HCT116 (cell line): ENCODE data around the gene OBSCN. TPM values are rescaled to one million over a fixed set of nuclear protein-coding genes. Genes with fewer than 3 reads are reported as not detected.

Experiments used
- ATAC-seq: fragments of 200-7000 bp; cut with Tn5 transposase; 2 replicates; pipeline ENCODE4 v1.9.1; 2020; ENCODE audit warnings: mild to moderate bottlenecking, moderate library complexity
- Bru-seq: library from RNA; stranded (reverse); fragments of 400-500 nt; gene quantifications from one replicate; lab custom pipeline; 2021; lab: Mats Ljungman, UMichigan
- BruChase-seq, 2 experiments: library from RNA; stranded (reverse); fragments of 400-500 nt; gene quantifications; one replicate each; lab custom pipeline; 2021; lab: Mats Ljungman, UMichigan
- BruUV-seq: library from RNA; stranded (reverse); fragments of 400-500 nt; replicated peaks from 2 replicates; lab custom pipeline; 2021; lab: Mats Ljungman, UMichigan
- CTCF ChIA-PET: fragments of 300-600 bp; sonication (Branson Sonifier 250); formaldehyde crosslinking; loops from one replicate; lab custom pipeline; 2021; ENCODE audit warnings: antibody characterized with exemption; lab: Charles Lee
- POLR2A ChIA-PET: fragments of 300-600, 350-600 bp; sonication (Branson Sonifier 250); formaldehyde crosslinking; loops from one replicate; lab custom pipeline; 2021; ENCODE audit warnings: antibody characterized with exemption; lab: Charles Lee
- RAD21 ChIA-PET, 2 experiments: fragments of 300-600 bp; sonication (Branson Sonifier 250); formaldehyde crosslinking; loops; one replicate each; lab custom pipeline; 2023; ENCODE audit warnings: low total read pairs in 2 of 2; ENCODE audit not compliant: uncharacterized antibody in 2 of 2, unreplicated experiment in 2 of 2, low non-redundant PET in 1 of 2; lab: Charles Lee
- DNase-seq: peaks from one replicate; pipeline ENCODE4 v3.0.0-alpha.2; 2010; ENCODE audit warnings: low read depth, low spot score
- H2AFZ ChIP-seq: fragments of 200-600 bp; shearing (Covaris generic), sonication (generic); 2 replicates; pipeline ENCODE4 v1.6.1; 2017; ENCODE audit warnings: low read depth, mixed run types, mixed read lengths, antibody characterized with exemption, low read length; ENCODE audit not compliant: poor library complexity, severe bottlenecking
- H3K27ac ChIP-seq: 2 replicates; pipeline ENCODE4 v1.5.1; 2012; ENCODE audit warnings: low read depth, low read length
- H3K27me3 ChIP-seq: fragments of 200-600 bp; sonication (generic); 2 replicates; pipeline ENCODE4 v1.6.1; 2016; ENCODE audit warnings: mixed run types, low read length, mixed read lengths; ENCODE audit not compliant: insufficient read depth
- H3K36me3 ChIP-seq, 2 experiments: fragments of 200-500 bp in 1 of 2; fragments of 200-600 bp in 1 of 2; sonication (Bioruptor generic) in 1 of 2; sonication (generic) in 1 of 2; 2 replicates each; pipeline versions ENCODE4 v1.5.1 to v1.6.1; 2014 to 2016; ENCODE audit warnings: low read length in 2 of 2, inconsistent platforms in 1 of 2, mixed read lengths in 1 of 2, mixed run types in 1 of 2; ENCODE audit not compliant: insufficient read depth in 2 of 2, control insufficient read depth in 1 of 2
- H3K4me1 ChIP-seq, 2 experiments: fragments of 200-600 bp in 1 of 2; sonication (generic) in 1 of 2; 2 replicates each; pipeline versions ENCODE4 v1.5.1 to v1.6.1; 2012 to 2017; ENCODE audit warnings: low read length in 2 of 2, inconsistent platforms in 1 of 2, mild to moderate bottlenecking in 1 of 2, mixed read lengths in 1 of 2, mixed run types in 1 of 2, moderate library complexity in 1 of 2; ENCODE audit not compliant: insufficient read depth in 2 of 2, control insufficient read depth in 1 of 2
- H3K4me2 ChIP-seq: fragments of 200-600 bp; sonication (generic); 2 replicates; pipeline ENCODE4 v1.6.1; 2017; ENCODE audit warnings: mixed run types, low read length, mixed read lengths
- H3K4me3 ChIP-seq, 2 experiments: fragments of 200-600 bp in 1 of 2; sonication (generic) in 1 of 2; replicated peaks in 1 of 2; 2 replicates each; pipeline ENCODE4 v1.5.1; 2011 to 2016; ENCODE audit warnings: low read length in 2 of 2, control low read depth in 1 of 2, low read depth in 1 of 2, mild to moderate bottlenecking in 1 of 2, mixed read lengths in 1 of 2, mixed run types in 1 of 2
- H3K79me2 ChIP-seq: fragments of 200-600 bp; sonication (generic); 2 replicates; pipeline ENCODE4 v1.6.1; 2017; ENCODE audit warnings: mild to moderate bottlenecking, mixed run types, low read length, moderate library complexity, mixed read lengths; ENCODE audit not compliant: insufficient read depth
- H3K9ac ChIP-seq: fragments of 200-600 bp; sonication (generic); 2 replicates; pipeline ENCODE4 v1.6.1; 2016; ENCODE audit warnings: low read length, mixed read lengths
- H3K9me2 ChIP-seq: fragments of 200-600 bp; sonication (generic), shearing (Covaris generic); 2 replicates; pipeline ENCODE4 v1.6.1; 2017; ENCODE audit warnings: mixed run types, mild to moderate bottlenecking, moderate library complexity; ENCODE audit not compliant: insufficient read depth
- H3K9me3 ChIP-seq, 2 experiments: fragments of 200-500 bp in 1 of 2; fragments of 200-600 bp in 1 of 2; sonication (Bioruptor generic) in 1 of 2; sonication (generic) in 1 of 2; 2 replicates each; pipeline ENCODE4 v1.6.1; 2014 to 2017; ENCODE audit warnings: low read length in 2 of 2, mixed read lengths in 2 of 2, inconsistent platforms in 1 of 2, low read depth in 1 of 2, mild to moderate bottlenecking in 1 of 2, mixed run types in 1 of 2, moderate library complexity in 1 of 2; ENCODE audit not compliant: control insufficient read depth in 1 of 2, insufficient read depth in 1 of 2
- H4K20me1 ChIP-seq: fragments of 200-600 bp; sonication (generic), shearing (Covaris generic); 2 replicates; pipeline ENCODE4 v1.6.1; 2017; ENCODE audit warnings: mixed run types, mild to moderate bottlenecking, moderate library complexity; ENCODE audit not compliant: insufficient read depth
- ATF3 ChIP-seq: IDR thresholded peaks from 2 replicates; pipeline ENCODE4 v1.6.1; 2012
- FOSL1 ChIP-seq: IDR thresholded peaks from 2 replicates; pipeline ENCODE4 v1.6.1; 2012; ENCODE audit warnings: low read depth
- JUND ChIP-seq: IDR thresholded peaks from 2 replicates; pipeline ENCODE4 v1.6.1; 2012
- MAX ChIP-seq: IDR thresholded peaks from 2 replicates; pipeline ENCODE4 v1.6.1; 2012
- POLR2A ChIP-seq: IDR thresholded peaks from 2 replicates; pipeline ENCODE4 v1.7.0; 2011; ENCODE audit warnings: borderline replicate concordance; ENCODE audit not compliant: insufficient read depth, insufficient read length; ENCODE audit errors: extremely low read depth
- POLR2AphosphoS5 ChIP-seq: IDR thresholded peaks from 2 replicates; pipeline ENCODE4 v1.6.1; 2011; ENCODE audit warnings: mild to moderate bottlenecking, low read depth, low read length, moderate library complexity
- RAD21 ChIP-seq: IDR thresholded peaks from 2 replicates; pipeline ENCODE4 v1.6.1; 2012; ENCODE audit warnings: low read depth, mild to moderate bottlenecking
- SIN3A ChIP-seq: IDR thresholded peaks from 2 replicates; pipeline ENCODE4 v1.6.1; 2012; ENCODE audit warnings: low read depth
- SP1 ChIP-seq: IDR thresholded peaks from 2 replicates; pipeline ENCODE4 v1.6.1; 2012; ENCODE audit warnings: low read depth
- YY1 ChIP-seq: IDR thresholded peaks from 2 replicates; pipeline ENCODE4 v1.6.1; 2011; ENCODE audit warnings: low read length, low read depth, moderate library complexity, mild to moderate bottlenecking; ENCODE audit not compliant: insufficient replicate concordance; ENCODE audit errors: extremely low read depth
- ZFX ChIP-seq: fragments of 450-650 bp; IDR thresholded peaks from 2 replicates; pipeline ENCODE4 v1.6.1; 2017
- ZNF274 ChIP-seq: fragments of 200-500 bp; sonication (Bioruptor generic); IDR thresholded peaks from 2 replicates; pipeline ENCODE4 v1.6.1; 2014; ENCODE audit warnings: mild to moderate bottlenecking, low read depth, low read length, inconsistent platforms
- intact Hi-C: fragments of 100-400 bp; cut with micrococcal nuclease; formaldehyde crosslinking; loops from 2 replicates; pipeline ENCODE4 v1.10.0; 2022
- long read RNA-seq: library from polyadenylated mRNA; unstranded; transcript quantifications from one replicate; pipeline ENCODE4 v2.0.0, GENCODE V29; 2021; ENCODE audit not compliant: unreplicated experiment
- polyA plus RNA-seq: library from polyadenylated mRNA; unstranded; fragments of >200 nt; gene quantifications from 2 replicates; pipeline ENCODE4 v1.2.1, GENCODE V29; 2012; ENCODE audit warnings: missing spikeins
- total RNA-seq: library from RNA; stranded (reverse); gene quantifications from one replicate; pipeline ENCODE4 v1.2.1, GENCODE V29; 2021; ENCODE audit not compliant: unreplicated experiment
- TF ChIP-seq, protein P1 (sequence below): IDR thresholded peaks from 2 replicates; pipeline ENCODE4 v1.6.1; 2011; ENCODE audit warnings: mild to moderate bottlenecking, low read length, moderate library complexity; ENCODE audit not compliant: insufficient replicate concordance; ENCODE audit errors: extremely low read depth

The OBSCN gene
- total RNA-seq = 16.6 TPM
- polyA plus RNA-seq = 10.3 and 10.5 TPM in 2 replicates
- Bru-seq, nascent RNA = percentile 52 among the genes with signal in this experiment
- BruChase-seq, experiment 1, labeled RNA remaining after a 6-hour chase = percentile 66 among the genes with signal in this experiment
- BruChase-seq, experiment 2, labeled RNA remaining after a 2-hour chase = percentile 57 among the genes with signal in this experiment
- long read RNA-seq, partial matches to known transcripts = 6 of 11 reads
- long read RNA-seq, other reads (novel, unspliced or antisense) = 5 of 11 reads

- no peak within 1 kb of the TSS for H3K4me2 ChIP-seq
- H3K36me3 ChIP-seq = no peaks in the 10 kb centered on the region
- ATAC-seq = no peak
- H3K9me3 ChIP-seq = no peaks in the 10 kb centered on the region
- RAD21 ChIA-PET = no interaction called here
- intact Hi-C loops = no loop called here
- peaks cover 16 to 27% of the 10 kb centered on the region in 2 experiments for H3K4me1 ChIP-seq
- CTCF ChIA-PET = interaction anchor here (2.2 kb wide), 1 partner anchor 43 kb away, joined by 6 read pairs; the partner anchor contains the start of gene IBA57
- H2AFZ ChIP-seq = no peak within 1 kb of the TSS
- no TSS peak for BruUV-seq
- H3K27me3 ChIP-seq = no peaks in the 10 kb centered on the region
- TF ChIP-seq RAD21 (no peak), SP1 (no peak), MAX (no peak), FOSL1 (no peak), POLR2AphosphoS5 (no peak), ZNF274 (no peak), ATF3 (no peak), POLR2A (no peak), JUND (no peak), SIN3A (no peak), ZFX (no peak), YY1 (no peak)
- TF ChIP-seq, protein P1, sequence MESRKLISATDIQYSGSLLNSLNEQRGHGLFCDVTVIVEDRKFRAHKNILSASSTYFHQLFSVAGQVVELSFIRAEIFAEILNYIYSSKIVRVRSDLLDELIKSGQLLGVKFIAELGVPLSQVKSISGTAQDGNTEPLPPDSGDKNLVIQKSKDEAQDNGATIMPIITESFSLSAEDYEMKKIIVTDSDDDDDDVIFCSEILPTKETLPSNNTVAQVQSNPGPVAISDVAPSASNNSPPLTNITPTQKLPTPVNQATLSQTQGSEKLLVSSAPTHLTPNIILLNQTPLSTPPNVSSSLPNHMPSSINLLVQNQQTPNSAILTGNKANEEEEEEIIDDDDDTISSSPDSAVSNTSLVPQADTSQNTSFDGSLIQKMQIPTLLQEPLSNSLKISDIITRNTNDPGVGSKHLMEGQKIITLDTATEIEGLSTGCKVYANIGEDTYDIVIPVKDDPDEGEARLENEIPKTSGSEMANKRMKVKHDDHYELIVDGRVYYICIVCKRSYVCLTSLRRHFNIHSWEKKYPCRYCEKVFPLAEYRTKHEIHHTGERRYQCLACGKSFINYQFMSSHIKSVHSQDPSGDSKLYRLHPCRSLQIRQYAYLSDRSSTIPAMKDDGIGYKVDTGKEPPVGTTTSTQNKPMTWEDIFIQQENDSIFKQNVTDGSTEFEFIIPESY = no peak
- H3K4me3 ChIP-seq = no peak within 1 kb of the TSS
- no peaks in the 10 kb centered on the region for H4K20me1 ChIP-seq
- no peaks in the 10 kb centered on the region for H3K79me2 ChIP-seq
- no peak for DNase-seq
- H3K9me2 ChIP-seq = no peaks in the 10 kb centered on the region
- POLR2A ChIA-PET = no interaction called here
- no peak within 1 kb of the TSS for H3K27ac ChIP-seq
- no peak within 1 kb of the TSS for H3K9ac ChIP-seq
Observed at GRCh38 chr1:228207851-228208821, at the start of gene OBSCN. Gene OBSCN (plus strand): TSS chr1:228208044. CDS start chr1:228211784, 3,740 bp downstream.
